HCT116 (cell line): ENCODE data around the gene CTTNBP2NL. TPM values are rescaled to one million over a fixed set of nuclear protein-coding genes. Genes with fewer than 3 reads are reported as not detected.

Source experiments
- ATAC-seq: fragments of 200-7000 bp; cut with Tn5 transposase; 2 replicates; pipeline ENCODE4 v1.9.1; 2020; ENCODE audit warnings: mild to moderate bottlenecking, moderate library complexity
- BruUV-seq: library from RNA; stranded (reverse); fragments of 400-500 nt; replicated peaks from 2 replicates; lab custom pipeline; 2021; lab: Mats Ljungman, UMichigan
- CTCF ChIA-PET: fragments of 300-600 bp; sonication (Branson Sonifier 250); formaldehyde crosslinking; loops from one replicate; lab custom pipeline; 2021; ENCODE audit warnings: antibody characterized with exemption; lab: Charles Lee
- POLR2A ChIA-PET: fragments of 300-600, 350-600 bp; sonication (Branson Sonifier 250); formaldehyde crosslinking; loops from one replicate; lab custom pipeline; 2021; ENCODE audit warnings: antibody characterized with exemption; lab: Charles Lee
- RAD21 ChIA-PET, 2 experiments: fragments of 300-600 bp; sonication (Branson Sonifier 250); formaldehyde crosslinking; loops; one replicate each; lab custom pipeline; 2023; ENCODE audit warnings: low total read pairs in 2 of 2; ENCODE audit not compliant: uncharacterized antibody in 2 of 2, unreplicated experiment in 2 of 2, low non-redundant PET in 1 of 2; lab: Charles Lee
- DNase-seq: peaks from one replicate; pipeline ENCODE4 v3.0.0-alpha.2; 2010; ENCODE audit warnings: low read depth, low spot score
- H2AFZ ChIP-seq: fragments of 200-600 bp; shearing (Covaris generic), sonication (generic); 2 replicates; pipeline ENCODE4 v1.6.1; 2017; ENCODE audit warnings: low read depth, mixed run types, mixed read lengths, antibody characterized with exemption, low read length; ENCODE audit not compliant: poor library complexity, severe bottlenecking
- H3K27ac ChIP-seq: 2 replicates; pipeline ENCODE4 v1.5.1; 2012; ENCODE audit warnings: low read depth, low read length
- H3K27me3 ChIP-seq: fragments of 200-600 bp; sonication (generic); 2 replicates; pipeline ENCODE4 v1.6.1; 2016; ENCODE audit warnings: mixed run types, low read length, mixed read lengths; ENCODE audit not compliant: insufficient read depth
- H3K36me3 ChIP-seq, 2 experiments: fragments of 200-500 bp in 1 of 2; fragments of 200-600 bp in 1 of 2; sonication (Bioruptor generic) in 1 of 2; sonication (generic) in 1 of 2; 2 replicates each; pipeline versions ENCODE4 v1.5.1 to v1.6.1; 2014 to 2016; ENCODE audit warnings: low read length in 2 of 2, inconsistent platforms in 1 of 2, mixed read lengths in 1 of 2, mixed run types in 1 of 2; ENCODE audit not compliant: insufficient read depth in 2 of 2, control insufficient read depth in 1 of 2
- H3K4me1 ChIP-seq, 2 experiments: fragments of 200-600 bp in 1 of 2; sonication (generic) in 1 of 2; 2 replicates each; pipeline versions ENCODE4 v1.5.1 to v1.6.1; 2012 to 2017; ENCODE audit warnings: low read length in 2 of 2, inconsistent platforms in 1 of 2, mild to moderate bottlenecking in 1 of 2, mixed read lengths in 1 of 2, mixed run types in 1 of 2, moderate library complexity in 1 of 2; ENCODE audit not compliant: insufficient read depth in 2 of 2, control insufficient read depth in 1 of 2
- H3K4me2 ChIP-seq: fragments of 200-600 bp; sonication (generic); 2 replicates; pipeline ENCODE4 v1.6.1; 2017; ENCODE audit warnings: mixed run types, low read length, mixed read lengths
- H3K4me3 ChIP-seq, 2 experiments: fragments of 200-600 bp in 1 of 2; sonication (generic) in 1 of 2; replicated peaks in 1 of 2; 2 replicates each; pipeline ENCODE4 v1.5.1; 2011 to 2016; ENCODE audit warnings: low read length in 2 of 2, control low read depth in 1 of 2, low read depth in 1 of 2, mild to moderate bottlenecking in 1 of 2, mixed read lengths in 1 of 2, mixed run types in 1 of 2
- H3K79me2 ChIP-seq: fragments of 200-600 bp; sonication (generic); 2 replicates; pipeline ENCODE4 v1.6.1; 2017; ENCODE audit warnings: mild to moderate bottlenecking, mixed run types, low read length, moderate library complexity, mixed read lengths; ENCODE audit not compliant: insufficient read depth
- H3K9ac ChIP-seq: fragments of 200-600 bp; sonication (generic); 2 replicates; pipeline ENCODE4 v1.6.1; 2016; ENCODE audit warnings: low read length, mixed read lengths
- H3K9me2 ChIP-seq: fragments of 200-600 bp; sonication (generic), shearing (Covaris generic); 2 replicates; pipeline ENCODE4 v1.6.1; 2017; ENCODE audit warnings: mixed run types, mild to moderate bottlenecking, moderate library complexity; ENCODE audit not compliant: insufficient read depth
- H3K9me3 ChIP-seq, 2 experiments: fragments of 200-500 bp in 1 of 2; fragments of 200-600 bp in 1 of 2; sonication (Bioruptor generic) in 1 of 2; sonication (generic) in 1 of 2; 2 replicates each; pipeline ENCODE4 v1.6.1; 2014 to 2017; ENCODE audit warnings: low read length in 2 of 2, mixed read lengths in 2 of 2, inconsistent platforms in 1 of 2, low read depth in 1 of 2, mild to moderate bottlenecking in 1 of 2, mixed run types in 1 of 2, moderate library complexity in 1 of 2; ENCODE audit not compliant: control insufficient read depth in 1 of 2, insufficient read depth in 1 of 2
- H4K20me1 ChIP-seq: fragments of 200-600 bp; sonication (generic), shearing (Covaris generic); 2 replicates; pipeline ENCODE4 v1.6.1; 2017; ENCODE audit warnings: mixed run types, mild to moderate bottlenecking, moderate library complexity; ENCODE audit not compliant: insufficient read depth
- CEBPB ChIP-seq: IDR thresholded peaks from 2 replicates; pipeline ENCODE4 v1.6.1; 2012; ENCODE audit warnings: low read depth
- CTCF ChIP-seq, 3 experiments: fragments of 200-600 bp in 1 of 3; sonication (generic) in 1 of 3; IDR thresholded peaks in 2 of 3; conservative IDR thresholded peaks in 1 of 3; 2 replicates each; pipeline ENCODE4 v1.5.1; 2012 to 2017; ENCODE audit warnings: low read depth in 2 of 3, low read length in 2 of 3, antibody characterized with exemption in 1 of 3, borderline replicate concordance in 1 of 3, control low read depth in 1 of 3, mild to moderate bottlenecking in 1 of 3, mixed read lengths in 1 of 3, mixed run types in 1 of 3, moderate library complexity in 1 of 3; ENCODE audit not compliant: insufficient read depth in 1 of 3
- EGR1 ChIP-seq: IDR thresholded peaks from 2 replicates; pipeline ENCODE4 v1.6.1; 2012; ENCODE audit warnings: low read depth
- EZH2 ChIP-seq: fragments of 200-600 bp; sonication (generic); IDR thresholded peaks from 2 replicates; pipeline ENCODE4 v1.6.1; 2017; ENCODE audit warnings: antibody characterized with exemption, mixed run types
- JUND ChIP-seq: IDR thresholded peaks from 2 replicates; pipeline ENCODE4 v1.6.1; 2012
- POLR2A ChIP-seq: IDR thresholded peaks from 2 replicates; pipeline ENCODE4 v1.7.0; 2011; ENCODE audit warnings: borderline replicate concordance; ENCODE audit not compliant: insufficient read depth, insufficient read length; ENCODE audit errors: extremely low read depth
- POLR2AphosphoS5 ChIP-seq: IDR thresholded peaks from 2 replicates; pipeline ENCODE4 v1.6.1; 2011; ENCODE audit warnings: mild to moderate bottlenecking, low read depth, low read length, moderate library complexity
- RAD21 ChIP-seq: IDR thresholded peaks from 2 replicates; pipeline ENCODE4 v1.6.1; 2012; ENCODE audit warnings: low read depth, mild to moderate bottlenecking
- SP1 ChIP-seq: IDR thresholded peaks from 2 replicates; pipeline ENCODE4 v1.6.1; 2012; ENCODE audit warnings: low read depth
- ZBTB33 ChIP-seq: IDR thresholded peaks from 2 replicates; pipeline ENCODE4 v1.6.1; 2011; ENCODE audit warnings: mild to moderate bottlenecking, low read length, moderate library complexity; ENCODE audit not compliant: insufficient replicate concordance; ENCODE audit errors: extremely low read depth
- intact Hi-C: fragments of 100-400 bp; cut with micrococcal nuclease; formaldehyde crosslinking; loops from 2 replicates; pipeline ENCODE4 v1.10.0; 2022
- total RNA-seq: library from RNA; stranded (reverse); gene quantifications from one replicate; pipeline ENCODE4 v1.2.1, GENCODE V29; 2021; ENCODE audit not compliant: unreplicated experiment

CTTNBP2NL gene
- total RNA-seq, 1 experiment from 2014 or later, result 18.0 TPM

- RAD21 ChIA-PET, result no interaction called here
- Histone ChIP-seq H3K9me3 (no peaks in the 10 kb centered on the region), H3K27me3 (peaks cover 21% of the 10 kb centered on the region), H2AFZ (no peak overlapping the region)
- TF ChIP-seq CTCF (IDR thresholded peaks at IDR 0.05 in 2 of 3, conservative IDR thresholded peaks at IDR 0.05 in 1 of 3; ENCODE audit: borderline replicate concordance in 1 of 3, insufficient read depth in 1 of 3, low read depth in 2 of 3, low read length in 2 of 3) (peak; percentile 73 to 87 (median 86)), JUND (no peak), RAD21 (peak; percentile 79)
- TF ChIP-seq, all 23 proteins: peak for 2
- DNase-seq (peak; percentile 44), ATAC-seq (peak; percentile 100)
- Histone ChIP-seq H3K9ac (no peak overlapping the region), H3K4me2 (no peak overlapping the region), H3K79me2 (no peaks in the 10 kb centered on the region), H3K9me2 (no peaks in the 10 kb centered on the region), H3K36me3 (no peaks in the 10 kb centered on the region), H3K27ac (no peak overlapping the region), H4K20me1 (no peaks in the 10 kb centered on the region), H3K4me1 (no peaks in the 10 kb centered on the region), H3K4me3 (no peak overlapping the region)
- CTCF ChIA-PET, result interaction anchor here (0.6 to 3.0 kb wide), 7 partner anchors 11 to 444 kb away, joined by 3 to 19 read pairs (median 5); no protein-coding TSS in a partner anchor
- intact Hi-C loops, result no loop called here
- POLR2A ChIA-PET, result no interaction called here
- no TSS peak for BruUV-seq
Measured at GRCh38 chr1:112358798-112359408, 37.1 kb upstream of the CTTNBP2NL start.

GRCh38 chr1:112359961-112360767, 35.9 kb upstream of the CTTNBP2NL start:
- RAD21 ChIA-PET, result no interaction called here
- no peak for DNase-seq
- intact Hi-C loops, result no loop called here
- H3K9me2 ChIP-seq, result no peaks in the 10 kb centered on the region
- no peaks in the 10 kb centered on the region for H3K4me1 ChIP-seq
- H2AFZ ChIP-seq, result no peak overlapping the region
- no peaks in the 10 kb centered on the region for H3K36me3 ChIP-seq
- H3K4me2 ChIP-seq, result no peak overlapping the region
- no peak overlapping the region for H3K9ac ChIP-seq
- POLR2A ChIA-PET, result no interaction called here
- CTCF ChIA-PET, result interaction anchor here (0.8 to 3.0 kb wide), 4 partner anchors 10 to 23 kb away, joined by 3 to 19 read pairs (median 3); no protein-coding TSS in a partner anchor
- H3K9me3 ChIP-seq, result no peaks in the 10 kb centered on the region
- ATAC-seq, result no peak
- H3K79me2 ChIP-seq, result no peaks in the 10 kb centered on the region
- BruUV-seq, result no TSS peak
- H4K20me1 ChIP-seq, result no peaks in the 10 kb centered on the region
- no peak overlapping the region for H3K4me3 ChIP-seq
- H3K27ac ChIP-seq, result no peak overlapping the region
- peaks cover 21% of the 10 kb centered on the region for H3K27me3 ChIP-seq
- TF ChIP-seq POLR2AphosphoS5 (no peak), EZH2 (no peak), CEBPB (no peak), ZBTB33 (no peak), POLR2A (no peak), EGR1 (no peak), CTCF (IDR thresholded peaks at IDR 0.05 in 2 of 3, conservative IDR thresholded peaks at IDR 0.05 in 1 of 3; ENCODE audit: borderline replicate concordance in 1 of 3, insufficient read depth in 1 of 3, low read depth in 2 of 3, low read length in 2 of 3) (no peak), RAD21 (no peak), SP1 (no peak)
